Measurements from ENCODE around the gene TNFRSF19. TPM values are rescaled to one million over a fixed set of nuclear protein-coding genes. Genes with fewer than 3 reads are reported as not detected.
"Not testable (repeated sequence)": the region's sequence is repeated elsewhere in the genome, so short reads cannot be mapped to it uniquely, and the experiment has no call there.

The TNFRSF19 gene
- total RNA-seq = not detected in 2 replicates

GRCh38 chr13:23570099-23570920 is at the start of gene TNFRSF19:
TNFRSF19 (plus strand) TSS chr13:23570412; CDS start chr13:23590184, 19,772 bp downstream.
- no peak within 1 kb of the TSS for H3K27ac Mint-ChIP-seq
- no peak for DNase-seq
- intact Hi-C loops (cut with micrococcal nuclease) = loop anchor here (10.0 kb wide), 2 partner anchors 106 to 174 kb away; no protein-coding TSS in a partner anchor
- no peak within 1 kb of the TSS for H3K4me3 Mint-ChIP-seq
- H3K4me1 Mint-ChIP-seq = peaks cover 5% of the 10 kb centered on the region
- H3K27me3 Mint-ChIP-seq = peaks cover 67% of the 10 kb centered on the region
- no peaks in the 10 kb centered on the region for H3K9me3 Mint-ChIP-seq
- H3K36me3 Mint-ChIP-seq (ENCODE audit: low read depth) = no peaks in the 10 kb centered on the region

- H3K4me1 Mint-ChIP-seq, H3K27me3 Mint-ChIP-seq: not testable (repeated sequence)
These were observed 40.3 kb upstream of the TNFRSF19 start for GRCh38 chr13:23529926-23530325.

GRCh38 chr13:23531446-23531845 is 38.8 kb upstream of the TNFRSF19 start:
- Mint-ChIP-seq H3K36me3 (ENCODE audit: low read depth) (no peaks in the 10 kb centered on the region), H3K9me3 (peaks cover 4% of the 10 kb centered on the region)

More at GRCh38 chr13:23529926-23530325, 40.3 kb upstream of the TNFRSF19 start:
- H3K27ac Mint-ChIP-seq; H3K36me3 Mint-ChIP-seq (ENCODE audit: low read depth); DNase-seq; intact Hi-C loops (cut with micrococcal nuclease); H3K4me3 Mint-ChIP-seq; H3K9me3 Mint-ChIP-seq: not testable (repeated sequence)

GRCh38 chr13:23534090-23534489 is 36.1 kb upstream of the TNFRSF19 start:
- peaks cover 4% of the 10 kb centered on the region for H3K27me3 Mint-ChIP-seq
- DNase-seq = no peak
- no peaks in the 10 kb centered on the region for H3K4me1 Mint-ChIP-seq
- H3K27ac Mint-ChIP-seq = no peak overlapping the region
- H3K9me3 Mint-ChIP-seq = peaks cover 4% of the 10 kb centered on the region
- H3K36me3 Mint-ChIP-seq (ENCODE audit: low read depth) = no peaks in the 10 kb centered on the region
- H3K4me3 Mint-ChIP-seq = no peak overlapping the region
- intact Hi-C loops (cut with micrococcal nuclease) = no loop called here

More at GRCh38 chr13:23531446-23531845, 38.8 kb upstream of the TNFRSF19 start:
- no peak for DNase-seq
- H3K27ac Mint-ChIP-seq = no peak overlapping the region
- intact Hi-C loops (cut with micrococcal nuclease) = no loop called here
- H3K27me3 Mint-ChIP-seq = peaks cover 3% of the 10 kb centered on the region
- H3K4me3 Mint-ChIP-seq = no peak overlapping the region
- no peaks in the 10 kb centered on the region for H3K4me1 Mint-ChIP-seq

- peaks cover 14% of the 10 kb centered on the region for H3K27me3 Mint-ChIP-seq
- H3K4me1 Mint-ChIP-seq = no peaks in the 10 kb centered on the region
- intact Hi-C loops (cut with micrococcal nuclease) = no loop called here
- no peaks in the 10 kb centered on the region for H3K9me3 Mint-ChIP-seq
- H3K4me3 Mint-ChIP-seq = no peak overlapping the region
- no peaks in the 10 kb centered on the region for H3K36me3 Mint-ChIP-seq (ENCODE audit: low read depth)
- no peak for DNase-seq
- H3K27ac Mint-ChIP-seq = no peak overlapping the region
These were observed 28.9 kb upstream of the TNFRSF19 start for GRCh38 chr13:23541221-23541824.

- intact Hi-C loops (cut with micrococcal nuclease) = no loop called here
- Mint-ChIP-seq H3K9me3 (no peaks in the 10 kb centered on the region), H3K4me1 (no peaks in the 10 kb centered on the region), H3K4me3 (no peak overlapping the region), H3K27ac (no peak overlapping the region), H3K27me3 (peaks cover 26% of the 10 kb centered on the region), H3K36me3 (ENCODE audit: low read depth) (no peaks in the 10 kb centered on the region)
- DNase-seq = no peak
These were observed 25.5 kb upstream of the TNFRSF19 start for GRCh38 chr13:23544668-23545067.

- Mint-ChIP-seq H3K27ac (no peak overlapping the region), H3K4me3 (no peak overlapping the region), H3K4me1 (no peaks in the 10 kb centered on the region), H3K27me3 (peaks cover 30% of the 10 kb centered on the region), H3K36me3 (ENCODE audit: low read depth) (no peaks in the 10 kb centered on the region), H3K9me3 (no peaks in the 10 kb centered on the region)
- no peak for DNase-seq
- intact Hi-C loops (cut with micrococcal nuclease) = no loop called here
These were observed 23.1 kb upstream of the TNFRSF19 start for GRCh38 chr13:23547000-23547590.

- H3K36me3 Mint-ChIP-seq (ENCODE audit: low read depth) = no peaks in the 10 kb centered on the region
- H3K9me3 Mint-ChIP-seq = no peaks in the 10 kb centered on the region
These were observed 20.5 kb upstream of the TNFRSF19 start for GRCh38 chr13:23549724-23550123.

GRCh38 chr13:23550163-23550562 is 20.0 kb upstream of the TNFRSF19 start:
- Mint-ChIP-seq H3K36me3 (ENCODE audit: low read depth) (no peaks in the 10 kb centered on the region), H3K9me3 (no peaks in the 10 kb centered on the region), H3K27ac (no peak overlapping the region), H3K27me3 (peaks cover 18% of the 10 kb centered on the region), H3K4me1 (no peaks in the 10 kb centered on the region), H3K4me3 (no peak overlapping the region)
- DNase-seq = no peak
- intact Hi-C loops (cut with micrococcal nuclease) = no loop called here

More at GRCh38 chr13:23549724-23550123, 20.5 kb upstream of the TNFRSF19 start:
- intact Hi-C loops (cut with micrococcal nuclease) = no loop called here
- Mint-ChIP-seq H3K4me1 (no peaks in the 10 kb centered on the region), H3K27ac (no peak overlapping the region), H3K4me3 (no peak overlapping the region), H3K27me3 (peaks cover 22% of the 10 kb centered on the region)
- no peak for DNase-seq

GRCh38 chr13:23551213-23552008 is 18.8 kb upstream of the TNFRSF19 start:
- Mint-ChIP-seq H3K27ac (no peak overlapping the region), H3K36me3 (ENCODE audit: low read depth) (no peaks in the 10 kb centered on the region), H3K4me3 (no peak overlapping the region), H3K9me3 (no peaks in the 10 kb centered on the region), H3K4me1 (no peaks in the 10 kb centered on the region), H3K27me3 (peaks cover 17% of the 10 kb centered on the region)
- DNase-seq = peak; percentile 48
- intact Hi-C loops (cut with micrococcal nuclease) = no loop called here

- H3K27ac Mint-ChIP-seq = no peak overlapping the region
- H3K27me3 Mint-ChIP-seq = peaks cover 12% of the 10 kb centered on the region
- peak; percentile 7 for DNase-seq
- H3K4me1 Mint-ChIP-seq = no peaks in the 10 kb centered on the region
- no peaks in the 10 kb centered on the region for H3K9me3 Mint-ChIP-seq
- no peak overlapping the region for H3K4me3 Mint-ChIP-seq
- no peaks in the 10 kb centered on the region for H3K36me3 Mint-ChIP-seq (ENCODE audit: low read depth)
- intact Hi-C loops (cut with micrococcal nuclease) = no loop called here
These were observed 18.0 kb upstream of the TNFRSF19 start for GRCh38 chr13:23552171-23552570.

GRCh38 chr13:23552661-23553060 is 17.6 kb upstream of the TNFRSF19 start:
- Mint-ChIP-seq H3K27me3 (peaks cover 7% of the 10 kb centered on the region), H3K4me3 (no peak overlapping the region), H3K4me1 (no peaks in the 10 kb centered on the region), H3K36me3 (ENCODE audit: low read depth) (no peaks in the 10 kb centered on the region), H3K9me3 (no peaks in the 10 kb centered on the region), H3K27ac (no peak overlapping the region)
- intact Hi-C loops (cut with micrococcal nuclease) = no loop called here
- DNase-seq = peak; percentile 19

- Mint-ChIP-seq H3K27me3 (peaks cover 5% of the 10 kb centered on the region), H3K4me1 (no peaks in the 10 kb centered on the region), H3K27ac (no peak overlapping the region), H3K36me3 (ENCODE audit: low read depth) (no peaks in the 10 kb centered on the region), H3K9me3 (no peaks in the 10 kb centered on the region), H3K4me3 (no peak overlapping the region)
- DNase-seq = no peak
- intact Hi-C loops (cut with micrococcal nuclease) = no loop called here
These were observed 16.2 kb upstream of the TNFRSF19 start for GRCh38 chr13:23554000-23554399.
